ENCODE results near the gene FBXL7.

Gene FBXL7

GRCh38 chr5:15520856-15521255 is 20.9 kb downstream of the FBXL7 start:
- ATAC-seq (no peak), DNase-seq (ENCODE audit: low spot score in 2 of 2) (no peak)
- Mint-ChIP-seq H3K9me3 (peaks cover 17% of the 10 kb centered on the region), H3K36me3 (no peaks in the 10 kb centered on the region), H3K4me1 (no peaks in the 10 kb centered on the region), H3K27ac (no peak overlapping the region), H3K4me3 (no peak overlapping the region)

GRCh38 chr5:15521381-15522186 is 21.6 kb downstream of the FBXL7 start:
- Mint-ChIP-seq H3K4me1 (no peaks in the 10 kb centered on the region), H3K36me3 (no peaks in the 10 kb centered on the region), H3K9me3 (peaks cover 14% of the 10 kb centered on the region), H3K4me3 (no peak overlapping the region), H3K27ac (no peak overlapping the region)
- DNase-seq (ENCODE audit: low spot score in 2 of 2) (no peak), ATAC-seq (no peak)

- Mint-ChIP-seq H3K27ac (no peak overlapping the region), H3K4me1 (no peaks in the 10 kb centered on the region), H3K36me3 (no peaks in the 10 kb centered on the region), H3K4me3 (no peak overlapping the region), H3K9me3 (peaks cover 14% of the 10 kb centered on the region)
- DNase-seq (ENCODE audit: low spot score in 2 of 2) (no peak), ATAC-seq (no peak)
Measured at GRCh38 chr5:15522187-15522520, 22.2 kb downstream of the FBXL7 start.

- H3K4me3 Mint-ChIP-seq = no peak overlapping the region
- no peaks in the 10 kb centered on the region for H3K36me3 Mint-ChIP-seq
Measured at GRCh38 chr5:15524712-15525111, 24.7 kb downstream of the FBXL7 start.

GRCh38 chr5:15525703-15526275 is 25.8 kb downstream of the FBXL7 start:
- ATAC-seq (no peak), DNase-seq (ENCODE audit: low spot score in 2 of 2) (no peak)
- Mint-ChIP-seq H3K27ac (no peak overlapping the region), H3K4me3 (no peak overlapping the region), H3K36me3 (no peaks in the 10 kb centered on the region), H3K9me3 (peaks cover 16% of the 10 kb centered on the region), H3K4me1 (no peaks in the 10 kb centered on the region)

More at GRCh38 chr5:15524712-15525111, 24.7 kb downstream of the FBXL7 start:
- ATAC-seq (no peak), DNase-seq (ENCODE audit: low spot score in 2 of 2) (no peak)
- H3K9me3 Mint-ChIP-seq = peaks cover 16% of the 10 kb centered on the region
- no peaks in the 10 kb centered on the region for H3K4me1 Mint-ChIP-seq
- H3K27ac Mint-ChIP-seq = no peak overlapping the region

GRCh38 chr5:15526413-15526812 is 26.4 kb downstream of the FBXL7 start:
- no peak for DNase-seq (ENCODE audit: low spot score in 2 of 2)
- Mint-ChIP-seq H3K9me3 (peaks cover 12% of the 10 kb centered on the region), H3K4me3 (no peak overlapping the region), H3K4me1 (no peaks in the 10 kb centered on the region), H3K27ac (no peak overlapping the region), H3K36me3 (no peaks in the 10 kb centered on the region)
- no peak for ATAC-seq

GRCh38 chr5:15528476-15528875 is 28.5 kb downstream of the FBXL7 start:
- H3K27ac Mint-ChIP-seq = no peak overlapping the region
- ATAC-seq = no peak
- no peaks in the 10 kb centered on the region for H3K4me1 Mint-ChIP-seq
- no peak for DNase-seq (ENCODE audit: low spot score in 2 of 2)
- peaks cover 12% of the 10 kb centered on the region for H3K9me3 Mint-ChIP-seq
- H3K4me3 Mint-ChIP-seq = no peak overlapping the region
- no peaks in the 10 kb centered on the region for H3K36me3 Mint-ChIP-seq

- Mint-ChIP-seq H3K9me3 (peaks cover 12% of the 10 kb centered on the region), H3K27ac (no peak overlapping the region), H3K4me1 (no peaks in the 10 kb centered on the region), H3K4me3 (no peak overlapping the region), H3K36me3 (no peaks in the 10 kb centered on the region)
- ATAC-seq (no peak), DNase-seq (ENCODE audit: low spot score in 2 of 2) (no peak)
Measured at GRCh38 chr5:15529013-15529412, 29.0 kb downstream of the FBXL7 start.

- Mint-ChIP-seq H3K9me3 (peaks cover 12% of the 10 kb centered on the region), H3K4me1 (no peaks in the 10 kb centered on the region), H3K36me3 (no peaks in the 10 kb centered on the region), H3K27ac (no peak overlapping the region), H3K4me3 (no peak overlapping the region)
- no peak for ATAC-seq
- DNase-seq (ENCODE audit: low spot score in 2 of 2) = no peak
Measured at GRCh38 chr5:15529821-15530220, 29.8 kb downstream of the FBXL7 start.

- no peak for DNase-seq (ENCODE audit: low spot score in 2 of 2)
- no peak for ATAC-seq
- Mint-ChIP-seq H3K27ac (no peak overlapping the region), H3K9me3 (peaks cover 15% of the 10 kb centered on the region), H3K36me3 (no peaks in the 10 kb centered on the region), H3K4me3 (no peak overlapping the region), H3K4me1 (no peaks in the 10 kb centered on the region)
Measured at GRCh38 chr5:15533129-15533893, 33.3 kb downstream of the FBXL7 start.

GRCh38 chr5:15535938-15536337 is 36.0 kb downstream of the FBXL7 start:
- H3K4me3 Mint-ChIP-seq = no peak overlapping the region
- no peak for DNase-seq (ENCODE audit: low spot score in 2 of 2)

GRCh38 chr5:15538516-15538915 is 38.5 kb downstream of the FBXL7 start:
- Mint-ChIP-seq H3K36me3 (no peaks in the 10 kb centered on the region), H3K4me1 (no peaks in the 10 kb centered on the region), H3K9me3 (peaks cover 8% of the 10 kb centered on the region), H3K4me3 (no peak overlapping the region), H3K27ac (no peak overlapping the region)
- ATAC-seq (no peak), DNase-seq (ENCODE audit: low spot score in 2 of 2) (no peak)

More at GRCh38 chr5:15535938-15536337, 36.0 kb downstream of the FBXL7 start:
- no peak for ATAC-seq
- H3K9me3 Mint-ChIP-seq = peaks cover 11% of the 10 kb centered on the region
- no peaks in the 10 kb centered on the region for H3K36me3 Mint-ChIP-seq
- H3K27ac Mint-ChIP-seq = no peak overlapping the region
- no peaks in the 10 kb centered on the region for H3K4me1 Mint-ChIP-seq

GRCh38 chr5:15539951-15540350 is 40.0 kb downstream of the FBXL7 start:
- ATAC-seq = no peak
- peaks cover 7% of the 10 kb centered on the region for H3K9me3 Mint-ChIP-seq
- no peak for DNase-seq (ENCODE audit: low spot score in 2 of 2)
- H3K4me1 Mint-ChIP-seq = no peaks in the 10 kb centered on the region
- H3K36me3 Mint-ChIP-seq = no peaks in the 10 kb centered on the region
- no peak overlapping the region for H3K27ac Mint-ChIP-seq
- H3K4me3 Mint-ChIP-seq = no peak overlapping the region

GRCh38 chr5:15544039-15544438 is 44.1 kb downstream of the FBXL7 start:
- Mint-ChIP-seq H3K36me3 (no peaks in the 10 kb centered on the region), H3K27ac (no peak overlapping the region), H3K4me1 (no peaks in the 10 kb centered on the region), H3K9me3 (peaks cover 7% of the 10 kb centered on the region), H3K4me3 (no peak overlapping the region)
- no peak for ATAC-seq
- no peak for DNase-seq (ENCODE audit: low spot score in 2 of 2)

- ATAC-seq (no peak), DNase-seq (ENCODE audit: low spot score in 2 of 2) (no peak)
- H3K36me3 Mint-ChIP-seq = no peaks in the 10 kb centered on the region
- no peaks in the 10 kb centered on the region for H3K4me1 Mint-ChIP-seq
- no peak overlapping the region for H3K27ac Mint-ChIP-seq
- no peak overlapping the region for H3K4me3 Mint-ChIP-seq
- H3K9me3 Mint-ChIP-seq = peaks cover 7% of the 10 kb centered on the region
Measured at GRCh38 chr5:15545082-15545481, 45.1 kb downstream of the FBXL7 start.

All from stimulated activated effector memory CD8-positive, alpha-beta T cell treated with anti-CD3 and anti-CD28 coated beads, Interleukin-12 subunit alpha, Interleukin-12 subunit beta, amount 100 ng/mL, for 72 hours (primary cell).